Measurements from ENCODE around the gene C1QB. TPM values are rescaled to one million over a fixed set of nuclear protein-coding genes. Genes with fewer than 3 reads are reported as not detected.

C1QB gene
- total RNA-seq, 1 experiment from 2014 or later: 0.33 TPM

- H3K9me3 ChIP-seq (ENCODE audit: control insufficient read depth, insufficient read depth, low read depth, low read length): no peaks in the 10 kb centered on the region
- ATAC-seq (peak; percentile 31), DNase-seq (ENCODE audit: low read depth, low spot score) (no peak)
- POLR2A ChIA-PET: no interaction called here
- intact Hi-C loops (cut with micrococcal nuclease; ENCODE audit: unreplicated experiment): no loop called here
- H3K27me3 ChIP-seq (ENCODE audit: control insufficient read depth, insufficient read depth, low read length): no peaks in the 10 kb centered on the region
- no TSS peak for BruUV-seq (replicated peaks)
- in situ Hi-C loops (cut with HindIII; ENCODE audit: low pct_unique_long_range_greater_than_20kb, low sequenced_read_pairs): no loop called here
- peaks cover 25% of the 10 kb centered on the region for H3K4me1 ChIP-seq (ENCODE audit: control insufficient read depth, insufficient read depth, low read length)
- CTCF ChIA-PET: no interaction called here
- TF ChIP-seq TCF7L2 (IDR thresholded peaks at IDR 0.05; ENCODE audit: low read depth, low read length): no peak
- no peak; the same call in 1 of the 2 replicates for TF ChIP-seq SIN3A (IDR thresholded peaks at IDR 0.05; ENCODE audit: borderline replicate concordance, insufficient read depth, low read depth, low read length)
- TF ChIP-seq CTCF (IDR thresholded peaks at IDR 0.05): no peak
- no peak overlapping the region for H3K27ac ChIP-seq (ENCODE audit: low read length)
- no peaks in the 10 kb centered on the region for H3K36me3 ChIP-seq (ENCODE audit: control insufficient read depth, insufficient read depth, low read length)
- peak overlapping the region; percentile 49 to 58 for H3K4me3 ChIP-seq (ENCODE audit: low read depth in 2 of 2, low read length in 2 of 2)
Measured at GRCh38 chr1:22711071-22711470, 58.0 kb downstream of the C1QB start.

Small RNAs within 50 kb of the gene (microRNA-seq; reads per million reads assigned to microRNA genes)
- not detected for gene MIR6127 (ENCODE audit: unreplicated experiment)

Other genes with a start within 250 kb of the C1QB start
- 24.3 TPM for gene ZBTB40, start 201.4 kb upstream of the C1QB start, total RNA-seq (2021; ENCODE audit: unreplicated experiment)
- gene EPHA8, start 89.7 kb upstream of the C1QB start, total RNA-seq (2021; ENCODE audit: unreplicated experiment): not detected
- gene C1QA, start 16.6 kb upstream of the C1QB start, total RNA-seq (2021; ENCODE audit: unreplicated experiment): 0.41 TPM
- 0.64 TPM for gene C1QC, start 9.6 kb upstream of the C1QB start, total RNA-seq (2021; ENCODE audit: unreplicated experiment)
- gene EPHB2, start 57.6 kb downstream of the C1QB start, total RNA-seq (2021; ENCODE audit: unreplicated experiment): 29.0 TPM

Data from Panc1 (cell line).